ENCODE measurements around the gene IL16.
"Not testable (repeated sequence)": the region's sequence is repeated elsewhere in the genome, so short reads cannot be mapped to it uniquely, and the experiment has no call there.

GRCh38 chr15:81158561-81158960 is 38.1 kb upstream of the IL16 start:
- not testable (repeated sequence) for TF ChIP-seq POLR2A, CTCF, POLR2AphosphoS5 (IDR thresholded peaks at IDR 0.05)

Data from breast epithelium (tissue), 3 donors.